WTC11 (cell line): ENCODE measurements around the gene PTPN2. TPM values are rescaled to one million over a fixed set of nuclear protein-coding genes. Genes with fewer than 3 reads are reported as not detected.

Experiments
- ATAC-seq: fragments of 200-7000 bp; cut with Tn5 transposase; 2 replicates; pipeline ENCODE4 v1.10.0; 2021; ENCODE audit warnings: mild to moderate bottlenecking, moderate library complexity
- CTCF ChIA-PET: fragments of 300-600 bp; sonication (Branson Sonifier 250); formaldehyde crosslinking; loops from one replicate; lab custom pipeline; 2021; ENCODE audit warnings: antibody characterized with exemption; lab: Charles Lee
- POLR2A ChIA-PET: fragments of 350-600 bp; sonication (Branson Sonifier 250); formaldehyde crosslinking; loops from one replicate; lab custom pipeline; 2021; ENCODE audit warnings: antibody characterized with exemption; lab: Charles Lee
- DNase-seq: peaks from one replicate; pipeline ENCODE4 v3.0.0; 2021; ENCODE audit warnings: low spot score
- H3K27ac Mint-ChIP-seq: 2 replicates; pipeline ENCODE4 v1.8.0; 2021; ENCODE audit warnings: mixed read lengths
- H3K27me3 Mint-ChIP-seq: 2 replicates; pipeline ENCODE4 v1.8.0; 2021; ENCODE audit warnings: low read depth, mild to moderate bottlenecking, moderate library complexity, mixed read lengths
- H3K36me3 Mint-ChIP-seq: 2 replicates; pipeline ENCODE4 v1.8.0; 2021; ENCODE audit warnings: mixed read lengths
- H3K4me1 Mint-ChIP-seq: 2 replicates; pipeline ENCODE4 v1.8.0; 2022; ENCODE audit warnings: mixed read lengths
- H3K4me3 Mint-ChIP-seq: 2 replicates; pipeline ENCODE4 v1.8.0; 2021; ENCODE audit warnings: mild to moderate bottlenecking, moderate library complexity, mixed read lengths
- H3K9me3 Mint-ChIP-seq: 2 replicates; pipeline ENCODE4 v1.8.0; 2021; ENCODE audit warnings: mixed read lengths
- E2F1 ChIP-seq: sonication (generic); formaldehyde crosslinking; IDR thresholded peaks from 2 replicates; pipeline ENCODE4 v1.8.0; 2022; ENCODE audit warnings: mild to moderate bottlenecking, missing genetic modification reagents
- NR1H2 ChIP-seq: sonication (generic); formaldehyde crosslinking; IDR thresholded peaks from 2 replicates; pipeline ENCODE4 v1.9.0; 2021; ENCODE audit warnings: mild to moderate bottlenecking, moderate library complexity, missing genetic modification reagents
- NR2C2 ChIP-seq: sonication (generic); formaldehyde crosslinking; IDR thresholded peaks from 2 replicates; pipeline ENCODE4 v1.8.0; 2022; ENCODE audit warnings: mild to moderate bottlenecking, missing genetic modification reagents
- OVOL2 ChIP-seq: fragments of 250-450 bp; sonication (Bioruptor Pico); IDR thresholded peaks from 2 replicates; pipeline ENCODE4 v1.9.0; 2021; ENCODE audit warnings: mild to moderate bottlenecking, borderline replicate concordance
- RORB ChIP-seq: fragments of 250-450 bp; sonication (Bioruptor Pico); IDR thresholded peaks from 2 replicates; pipeline ENCODE4 v1.9.0; 2021; ENCODE audit warnings: mild to moderate bottlenecking
- ZNF232 ChIP-seq: sonication (generic); formaldehyde crosslinking; IDR thresholded peaks from 2 replicates; pipeline ENCODE4 v1.8.0; 2022; ENCODE audit warnings: mild to moderate bottlenecking, missing genetic modification reagents
- ZNF263 ChIP-seq: sonication (generic); formaldehyde crosslinking; IDR thresholded peaks from 2 replicates; pipeline ENCODE4 v1.8.1; 2022; ENCODE audit warnings: low read depth, mild to moderate bottlenecking, moderate library complexity, missing genetic modification reagents
- ZNF532 ChIP-seq: fragments of 250-450 bp; sonication (Bioruptor Pico); IDR thresholded peaks from 2 replicates; pipeline ENCODE4 v1.9.0; 2021; ENCODE audit warnings: mild to moderate bottlenecking, borderline replicate concordance
- total RNA-seq: library from RNA; stranded (reverse); gene quantifications from 3 replicates; pipeline ENCODE4 v1.2.3, GENCODE V29; 2021
- TF ChIP-seq, protein P1 (sequence below): sonication (generic); formaldehyde crosslinking; conservative IDR thresholded peaks from 2 replicates; pipeline ENCODE4 v1.8.1; 2022; ENCODE audit warnings: mild to moderate bottlenecking, missing genetic modification reagents

The PTPN2 gene
- total RNA-seq, 1 experiment from 2014 or later = 37.7 TPM

DNA sequence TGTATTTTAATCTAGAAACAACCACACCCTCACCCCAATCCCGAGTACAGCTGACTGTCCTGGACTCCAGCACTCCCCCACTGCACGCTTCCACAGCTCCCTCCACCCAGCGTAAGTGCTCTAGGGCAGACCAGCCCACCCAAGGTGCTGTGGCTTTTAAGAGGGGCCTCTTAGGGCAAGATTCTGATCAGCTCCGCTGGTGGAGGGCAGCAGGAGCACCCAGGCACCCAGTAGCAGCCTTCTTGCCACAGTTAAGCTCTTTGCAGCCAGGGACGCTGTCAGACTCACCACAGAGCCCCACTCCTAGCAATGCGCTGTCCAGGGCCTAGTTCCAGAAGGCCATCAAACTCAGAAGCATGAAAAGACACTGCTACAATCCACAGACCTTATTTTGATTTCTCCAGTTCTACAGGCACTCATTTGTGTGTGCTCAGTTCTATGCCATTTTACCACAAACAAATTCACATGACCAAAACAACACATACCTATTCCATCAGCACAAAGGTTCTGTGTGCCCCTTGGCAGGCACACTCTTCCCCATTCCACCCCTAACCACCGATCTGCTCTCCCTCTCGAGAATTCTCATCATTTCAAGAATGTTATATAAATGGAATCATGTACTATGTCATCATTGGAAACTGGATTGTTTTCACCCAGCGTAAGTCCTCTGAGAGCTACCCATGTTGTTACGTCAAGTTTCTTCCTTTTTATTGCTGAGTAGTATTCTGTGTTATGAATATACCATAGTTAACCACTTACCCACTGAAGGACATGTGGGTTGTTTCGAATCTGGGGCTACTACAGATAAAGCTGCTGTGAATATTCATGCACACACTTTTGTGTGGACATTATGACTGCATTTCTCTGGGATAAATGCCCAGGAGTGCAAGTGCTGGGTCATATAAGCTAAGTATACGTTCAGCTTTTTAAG lies 40.4 kb downstream of the PTPN2 start:
- Mint-ChIP-seq H3K27ac (no peak overlapping the region; the same call in 1 of the 2 replicates), H3K4me1 (peaks cover 34% of the 10 kb centered on the region), H3K9me3 (no peaks in the 10 kb centered on the region), H3K27me3 (no peaks in the 10 kb centered on the region), H3K36me3 (0 out of 2 replicates have a peak, but pooled peaks cover 2% of the 10 kb centered on the region), H3K4me3 (no peak overlapping the region)
- ChIA-PET CTCF (interaction anchor here (0.6 to 1.2 kb wide), 2 partner anchors 24 to 91 kb away, joined by 3 to 5 read pairs; no protein-coding TSS in a partner anchor), POLR2A (no interaction called here)
- TF ChIP-seq ZNF532 (CRISPR knock-in tag) (no peak), OVOL2 (CRISPR knock-in tag) (no peak), ZNF232 (CRISPR knock-in tag) (no peak), NR2C2 (no peak), RORB (CRISPR knock-in tag) (no peak)
- TF ChIP-seq, protein P1, sequence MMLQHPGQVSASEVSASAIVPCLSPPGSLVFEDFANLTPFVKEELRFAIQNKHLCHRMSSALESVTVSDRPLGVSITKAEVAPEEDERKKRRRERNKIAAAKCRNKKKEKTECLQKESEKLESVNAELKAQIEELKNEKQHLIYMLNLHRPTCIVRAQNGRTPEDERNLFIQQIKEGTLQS (CRISPR knock-in tag) = no peak
- ATAC-seq = peak; percentile 64
- no peak for DNase-seq

DNA sequence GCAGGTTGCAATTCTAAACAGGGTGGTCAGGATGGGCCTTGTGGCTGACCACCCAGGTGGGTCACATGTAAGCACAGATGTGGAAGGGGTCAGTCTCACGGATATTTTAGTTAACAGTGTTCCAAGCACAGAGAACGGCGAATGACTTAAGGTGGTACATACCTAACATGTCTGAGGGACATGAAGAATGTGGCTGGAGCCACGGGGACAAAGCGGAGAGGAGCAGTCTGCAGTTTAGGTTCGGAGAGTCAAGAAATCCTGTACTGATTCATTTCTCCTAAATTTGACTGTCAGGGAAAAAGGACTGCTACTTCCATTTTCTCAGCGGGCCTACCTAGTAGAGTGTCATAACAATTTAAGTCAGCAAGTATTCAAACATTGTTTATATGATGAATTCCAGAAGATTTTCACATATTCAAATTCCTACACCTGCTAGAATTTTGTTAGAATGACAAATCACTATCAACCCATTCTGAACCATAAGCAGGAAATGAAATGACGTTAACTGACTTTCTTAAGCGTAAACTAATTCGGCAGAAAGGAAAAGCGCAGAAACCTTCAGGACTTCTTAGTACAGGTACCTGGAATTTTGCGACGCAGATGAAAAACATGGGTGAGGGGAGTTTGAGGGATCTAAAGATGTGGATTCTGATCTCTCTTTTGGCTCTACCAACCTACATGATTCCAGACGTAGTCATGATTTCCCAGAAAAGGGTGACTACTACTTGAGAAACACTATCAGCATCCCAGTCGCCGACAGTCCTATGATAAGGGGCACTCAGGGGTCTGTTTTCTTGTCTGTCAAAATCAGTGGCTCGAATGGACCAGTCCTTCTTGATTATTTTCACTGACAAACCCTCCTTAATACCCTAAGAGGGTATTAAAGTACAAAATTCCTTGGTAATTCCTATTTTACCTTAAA lies 41.3 kb downstream of the PTPN2 start:
- Mint-ChIP-seq H3K4me1 (peaks cover 44% of the 10 kb centered on the region), H3K4me3 (no peak overlapping the region; the same call in 1 of the 2 replicates), H3K36me3 (0 out of 2 replicates have a peak, but pooled peaks cover 2% of the 10 kb centered on the region), H3K27ac (peak overlapping the region; percentile 43), H3K27me3 (no peaks in the 10 kb centered on the region), H3K9me3 (no peaks in the 10 kb centered on the region)
- TF ChIP-seq E2F1 (CRISPR knock-in tag) (no peak), NR1H2 (CRISPR knock-in tag) (no peak)
- no peak for ATAC-seq
- CTCF ChIA-PET = interaction anchor here (1.2 kb wide), 1 partner anchor 92 kb away, joined by 5 read pairs; no protein-coding TSS in a partner anchor
- no peak for DNase-seq
- POLR2A ChIA-PET = no interaction called here

- ATAC-seq = peak; percentile 21; the same call in 1 of the 2 replicates
- 0 out of 2 replicates have a peak, but pooled peaks cover 2% of the 10 kb centered on the region for H3K36me3 Mint-ChIP-seq
- no peak for TF ChIP-seq ZNF263
- TF ChIP-seq, all 79 proteins: peak for 0
- POLR2A ChIA-PET = no interaction called here
- CTCF ChIA-PET = interaction anchor here (0.6 to 1.1 kb wide), 3 partner anchors 45 to 339 kb away, joined by 3 to 6 read pairs (median 4); no protein-coding TSS in a partner anchor
- H3K4me3 Mint-ChIP-seq = no peak overlapping the region
- no peaks in the 10 kb centered on the region for H3K27me3 Mint-ChIP-seq
- H3K4me1 Mint-ChIP-seq = peaks cover 54% of the 10 kb centered on the region
- peak overlapping the region; percentile 25; the same call in 1 of the 2 replicates for H3K27ac Mint-ChIP-seq
- no peak for DNase-seq
- H3K9me3 Mint-ChIP-seq = no peaks in the 10 kb centered on the region
Observed at GRCh38 chr18:12841070-12841469, 43.0 kb downstream of the PTPN2 start.
